ENCODE data around the gene TUT1. TPM values are rescaled to one million over a fixed set of nuclear protein-coding genes. Genes with fewer than 3 reads are reported as not detected.

TUT1 gene
- total and polyA plus RNA-seq, 9 donors, result 5.9 to 27.3 (median 18.3) TPM

GRCh38 chr11:62546929-62547625, 44.2 kb downstream of the TUT1 start:
- peaks cover 26% of the 10 kb centered on the region for H3K4me1 ChIP-seq (ENCODE audit: insufficient read depth)
- peak in 4 of 5 donors; percentile 59 to 70 (median 64) for DNase-seq
- TF ChIP-seq EP300 (IDR thresholded peaks at IDR 0.05) (no peak), CTCF (IDR thresholded peaks at IDR 0.05) (no peak), POLR2A (IDR thresholded peaks at IDR 0.05) (no peak)

GRCh38 chr11:62546244-62546928, 44.9 kb downstream of the TUT1 start, which contains the start of gene AHNAK:
TSS of gene AHNAK (minus strand) at chr11:62546806. CDS start at chr11:62536098, 10,708 bp downstream.
- Histone ChIP-seq H3K36me3 (no peaks in the 10 kb centered on the region), H3K4me3 (peak within 1 kb of the TSS; percentile 99), H3K9me3 (no peaks in the 10 kb centered on the region), H3K27me3 (no peaks in the 10 kb centered on the region), H3K27ac (peak within 1 kb of the TSS; percentile 81 to 94), H3K4me1 (ENCODE audit: insufficient read depth) (peaks cover 24% of the 10 kb centered on the region)
- 0 to 1% (median 0%) methylated on average over 33 to 69 of the region's 69 CpGs for WGBS, 3 donors
- DNase-seq, result peak; percentile 83 to 87 (median 85)
- intact Hi-C loops (cut with DNase I), result no loop called here
- TF ChIP-seq POLR2A (IDR thresholded peaks at IDR 0.05) (peak; percentile 83), EP300 (IDR thresholded peaks at IDR 0.05) (no peak), CTCF (IDR thresholded peaks at IDR 0.05) (peak in 1 of 3 donors; percentile 36)

More at GRCh38 chr11:62546929-62547625, 44.2 kb downstream of the TUT1 start:
- H3K36me3 ChIP-seq, result no peaks in the 10 kb centered on the region
- intact Hi-C loops (cut with DNase I), result no loop called here
- peak overlapping the region; percentile 81 to 94 for H3K27ac ChIP-seq
- peak overlapping the region; percentile 99 for H3K4me3 ChIP-seq
- no peaks in the 10 kb centered on the region for H3K27me3 ChIP-seq
- 1 to 4% (median 3%) methylated on average over 36 to 40 of the region's 40 CpGs for WGBS, 3 donors
- H3K9me3 ChIP-seq, result no peaks in the 10 kb centered on the region

GRCh38 chr11:62545437-62546243, 45.7 kb downstream of the TUT1 start:
- TF ChIP-seq POLR2A (IDR thresholded peaks at IDR 0.05) (peak; percentile 32), EP300 (IDR thresholded peaks at IDR 0.05) (no peak), CTCF (IDR thresholded peaks at IDR 0.05) (peak in 2 of 3 donors; percentile 6 to 8)
- H3K27ac ChIP-seq, result peak overlapping the region; percentile 81 to 94
- peak overlapping the region; percentile 99 for H3K4me3 ChIP-seq
- no peaks in the 10 kb centered on the region for H3K9me3 ChIP-seq
- H3K36me3 ChIP-seq, result no peaks in the 10 kb centered on the region
- 0% methylated on average over 54 to 59 of the region's 59 CpGs for WGBS, 3 donors
- no peaks in the 10 kb centered on the region for H3K27me3 ChIP-seq
- H3K4me1 ChIP-seq (ENCODE audit: insufficient read depth), result peaks cover 32% of the 10 kb centered on the region
- intact Hi-C loops (cut with DNase I), result loop anchor here in 1 of 4 donors (2.0 kb wide), 1 partner anchor 145 kb away; no protein-coding TSS in a partner anchor
- peak; percentile 96 to 98 (median 98) for DNase-seq
